Muscle of leg (tissue), 11 donors: ENCODE measurements around the gene TIPIN. TPM values are rescaled to one million over a fixed set of nuclear protein-coding genes. Genes with fewer than 3 reads are reported as not detected.
"Not testable (repeated sequence)": the region's sequence is repeated elsewhere in the genome, so short reads cannot be mapped to it uniquely, and the experiment has no call there.

ENCODE experiments used
- DNase-seq: peaks from one replicate; pipeline ENCODE4 v3.0.0; 2013
- H3K27ac ChIP-seq: one replicate; pipeline ENCODE4 v1.5.1; 2013; ENCODE audit warnings: mild to moderate bottlenecking, low read length, control low read depth
- H3K27me3 ChIP-seq: one replicate; pipeline ENCODE4 v1.6.1; 2013; ENCODE audit warnings: low read length; ENCODE audit not compliant: control insufficient read depth, insufficient read depth
- H3K36me3 ChIP-seq: one replicate; pipeline ENCODE4 v1.6.1; 2013; ENCODE audit warnings: low read length; ENCODE audit not compliant: control insufficient read depth, insufficient read depth
- H3K4me1 ChIP-seq: one replicate; pipeline ENCODE4 v1.6.1; 2013; ENCODE audit warnings: low read length; ENCODE audit not compliant: control insufficient read depth, insufficient read depth
- H3K4me3 ChIP-seq: one replicate; pipeline ENCODE4 v1.5.1; 2013; ENCODE audit warnings: low read length, control low read depth
- H3K9me3 ChIP-seq: replicated peaks from 2 replicates; pipeline ENCODE4 v1.6.1; 2013; ENCODE audit warnings: low read depth, low read length; ENCODE audit not compliant: control insufficient read depth
- WGBS: methylation state at CpG from one replicate; pipeline ENCODE4 v1.1.5; 2013; ENCODE audit warnings: missing lambda C conversion rate; ENCODE audit not compliant: insufficient coverage; 5-methylcytosine and 5-hydroxymethylcytosine counted together
- polyA plus RNA-seq, 8 donors: library from polyadenylated mRNA; unstranded; fragments of 120-200 nt; gene quantifications; one replicate each; pipeline versions ENCODE4 v1.2.1 to v1.2.3, GENCODE V29; 2013; ENCODE audit warnings: inconsistent platforms in 1 of 8, low replicate concordance in 1 of 8; ENCODE audit not compliant: insufficient read length in 8 of 8, insufficient read depth in 1 of 8
- total RNA-seq: library from RNA; stranded (reverse); fragments of 120-200 nt; gene quantifications from one replicate; pipeline ENCODE4 v1.2.4, GENCODE V29; 2013

TIPIN gene
- total and polyA plus RNA-seq, 9 donors: 9.1 to 12.7 (median 11.0) TPM

- peak overlapping the region; percentile 91 for H3K27ac ChIP-seq
- H3K9me3 ChIP-seq: no peaks in the 10 kb centered on the region
- H3K27me3 ChIP-seq: no peaks in the 10 kb centered on the region
- 1% methylated on average over 55 of the region's 62 CpGs for WGBS
- H3K4me3 ChIP-seq: peak overlapping the region; percentile 92
- H3K36me3 ChIP-seq: peaks cover 8% of the 10 kb centered on the region
- peak; percentile 68 for DNase-seq
- H3K4me1 ChIP-seq: peaks cover 13% of the 10 kb centered on the region
Measured at GRCh38 chr15:66387163-66388042, 30.9 kb upstream of the TIPIN start.

GRCh38 chr15:66386204-66387123 is 30.0 kb upstream of the TIPIN start, which contains the start of gene MAP2K1:
TSS of gene MAP2K1 (plus strand) at chr15:66386912. CDS start at chr15:66387348, 436 bp downstream.
- peaks cover 13% of the 10 kb centered on the region for H3K4me1 ChIP-seq
- peak within 1 kb of the TSS; percentile 92 for H3K4me3 ChIP-seq
- H3K27me3 ChIP-seq: no peaks in the 10 kb centered on the region
- WGBS: 1% methylated on average over 41 of the region's 69 CpGs
- peak; percentile 99 for DNase-seq
- H3K36me3 ChIP-seq: peaks cover 8% of the 10 kb centered on the region
- H3K27ac ChIP-seq: peak within 1 kb of the TSS; percentile 91
- no peaks in the 10 kb centered on the region for H3K9me3 ChIP-seq

- not testable (repeated sequence) for H3K4me1 ChIP-seq, DNase-seq, H3K4me3 ChIP-seq, H3K27me3 ChIP-seq, H3K27ac ChIP-seq, H3K9me3 ChIP-seq, H3K36me3 ChIP-seq
- no CpG with 5 or more reads among the region's 2 CpGs for WGBS
Measured at GRCh38 chr15:66381376-66381775, 24.9 kb upstream of the TIPIN start.

- H3K27ac ChIP-seq: no peak overlapping the region
- H3K9me3 ChIP-seq: peaks cover 4% of the 10 kb centered on the region
- WGBS: 60% methylated on average over 3 of the region's 7 CpGs
- no peaks in the 10 kb centered on the region for H3K36me3 ChIP-seq
- H3K27me3 ChIP-seq: no peaks in the 10 kb centered on the region
- no peaks in the 10 kb centered on the region for H3K4me1 ChIP-seq
- H3K4me3 ChIP-seq: no peak overlapping the region
- no peak for DNase-seq
Measured at GRCh38 chr15:66378814-66379430, 22.4 kb upstream of the TIPIN start.

- Histone ChIP-seq H3K4me3 (no peak overlapping the region), H3K4me1 (peaks cover 2% of the 10 kb centered on the region), H3K27me3 (no peaks in the 10 kb centered on the region), H3K9me3 (peaks cover 4% of the 10 kb centered on the region), H3K27ac (no peak overlapping the region), H3K36me3 (no peaks in the 10 kb centered on the region)
- DNase-seq: no peak
- 100% methylated on average over 1 of the region's 4 CpGs for WGBS
Measured at GRCh38 chr15:66374179-66374578, 17.7 kb upstream of the TIPIN start.

- Histone ChIP-seq H3K9me3 (peaks cover 4% of the 10 kb centered on the region), H3K4me3 (peak overlapping the region; percentile 18), H3K27ac (peak overlapping the region; percentile 89), H3K27me3 (no peaks in the 10 kb centered on the region), H3K4me1 (peaks cover 2% of the 10 kb centered on the region), H3K36me3 (no peaks in the 10 kb centered on the region)
- DNase-seq: peak; percentile 84
- 11% methylated on average over 3 of the region's 12 CpGs for WGBS
Measured at GRCh38 chr15:66369773-66370651, 13.5 kb upstream of the TIPIN start.

- H3K9me3 ChIP-seq: no peaks in the 10 kb centered on the region
- H3K27ac ChIP-seq: no peak overlapping the region
- WGBS: no CpG with 5 or more reads among the region's 3 CpGs
- H3K4me3 ChIP-seq: no peak overlapping the region
- H3K4me1 ChIP-seq: peaks cover 1% of the 10 kb centered on the region
- H3K27me3 ChIP-seq: no peaks in the 10 kb centered on the region
- H3K36me3 ChIP-seq: no peaks in the 10 kb centered on the region
- no peak for DNase-seq
Measured at GRCh38 chr15:66364944-66365528, 8.6 kb upstream of the TIPIN start.

GRCh38 chr15:66362776-66363175 is 6.3 kb upstream of the TIPIN start:
- H3K9me3 ChIP-seq: no peaks in the 10 kb centered on the region
- no peak overlapping the region for H3K4me3 ChIP-seq
- no peak overlapping the region for H3K27ac ChIP-seq
- H3K27me3 ChIP-seq: no peaks in the 10 kb centered on the region
- whole genome bisulfite sequencing: 100% methylated on average over 1 of the region's 1 CpG
- no peaks in the 10 kb centered on the region for H3K36me3 ChIP-seq
- H3K4me1 ChIP-seq: no peaks in the 10 kb centered on the region
- DNase-seq: no peak
